Measurements from ENCODE around the gene PAX6. TPM values are rescaled to one million over a fixed set of nuclear protein-coding genes. Genes with fewer than 3 reads are reported as not detected.

The PAX6 gene
- total RNA-seq, 3 donors from 2014 or later: 0.88 TPM; not detected in 2

DNA sequence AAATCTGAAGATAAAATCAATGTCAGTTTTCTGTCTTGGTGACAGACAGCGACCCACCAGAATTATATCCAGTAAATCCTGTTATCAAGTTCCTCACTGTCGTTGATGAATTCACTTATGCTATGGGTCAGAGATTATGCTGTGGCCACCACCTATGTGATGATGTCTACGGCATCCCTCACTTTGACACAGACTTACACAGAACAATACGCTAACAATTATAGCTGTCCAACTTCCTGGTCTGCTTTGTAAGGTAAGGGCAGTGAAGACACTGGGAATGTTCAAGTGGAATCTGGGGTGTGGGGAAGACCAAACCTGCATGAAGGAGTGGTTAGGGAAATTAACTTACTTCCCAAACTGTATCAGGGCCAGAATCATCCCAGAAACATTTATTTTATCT, 19.3 kb upstream of the PAX6 start:
- TF ChIP-seq POLR2AphosphoS5 (IDR thresholded peaks at IDR 0.05): no peak
- TF ChIP-seq, protein P1, sequence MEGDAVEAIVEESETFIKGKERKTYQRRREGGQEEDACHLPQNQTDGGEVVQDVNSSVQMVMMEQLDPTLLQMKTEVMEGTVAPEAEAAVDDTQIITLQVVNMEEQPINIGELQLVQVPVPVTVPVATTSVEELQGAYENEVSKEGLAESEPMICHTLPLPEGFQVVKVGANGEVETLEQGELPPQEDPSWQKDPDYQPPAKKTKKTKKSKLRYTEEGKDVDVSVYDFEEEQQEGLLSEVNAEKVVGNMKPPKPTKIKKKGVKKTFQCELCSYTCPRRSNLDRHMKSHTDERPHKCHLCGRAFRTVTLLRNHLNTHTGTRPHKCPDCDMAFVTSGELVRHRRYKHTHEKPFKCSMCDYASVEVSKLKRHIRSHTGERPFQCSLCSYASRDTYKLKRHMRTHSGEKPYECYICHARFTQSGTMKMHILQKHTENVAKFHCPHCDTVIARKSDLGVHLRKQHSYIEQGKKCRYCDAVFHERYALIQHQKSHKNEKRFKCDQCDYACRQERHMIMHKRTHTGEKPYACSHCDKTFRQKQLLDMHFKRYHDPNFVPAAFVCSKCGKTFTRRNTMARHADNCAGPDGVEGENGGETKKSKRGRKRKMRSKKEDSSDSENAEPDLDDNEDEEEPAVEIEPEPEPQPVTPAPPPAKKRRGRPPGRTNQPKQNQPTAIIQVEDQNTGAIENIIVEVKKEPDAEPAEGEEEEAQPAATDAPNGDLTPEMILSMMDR (IDR thresholded peaks at IDR 0.05): no peak
- no peak for TF ChIP-seq POLR2A (IDR thresholded peaks at IDR 0.05)
- no peaks in the 10 kb centered on the region for H3K4me1 ChIP-seq
- H3K9me3 ChIP-seq: no peaks in the 10 kb centered on the region
- no peaks in the 10 kb centered on the region for H3K36me3 ChIP-seq
- intact Hi-C loops (cut with DNase I; ENCODE audit: low total_unique reads): loop anchor here (10.0 kb wide), 1 partner anchor 1734 kb away; no protein-coding TSS in a partner anchor
- DNase-seq (ENCODE audit: low spot score in 2 of 2): no peak
- no peak overlapping the region for H3K4me3 ChIP-seq
- H3K27me3 ChIP-seq: peaks cover 9 to 80% of the 10 kb centered on the region in 2 donors
- no peak overlapping the region for H3K27ac ChIP-seq

DNA sequence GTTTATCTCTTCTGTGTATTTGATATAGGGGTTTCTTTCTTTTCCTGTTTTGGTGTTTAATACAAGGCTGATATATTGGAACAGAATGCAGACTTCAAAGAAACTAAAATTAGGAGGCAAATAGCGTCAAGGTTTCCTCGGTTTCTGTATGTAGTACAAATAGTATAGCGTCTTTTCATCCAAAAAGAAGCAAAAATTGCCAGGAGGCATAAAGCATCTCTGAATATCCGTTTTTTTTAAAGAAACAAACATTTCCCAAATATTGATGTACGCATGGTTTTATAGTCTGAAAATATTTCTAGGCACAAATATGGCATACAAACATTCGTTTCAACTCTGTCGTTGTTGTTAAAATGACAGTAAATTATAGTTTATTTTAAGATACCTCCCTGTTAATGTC, 17.1 kb upstream of the PAX6 start:
- intact Hi-C loops (cut with DNase I; ENCODE audit: low total_unique reads): no loop called here
- TF ChIP-seq, protein P1 (IDR thresholded peaks at IDR 0.05): no peak
- TF ChIP-seq POLR2AphosphoS5 (IDR thresholded peaks at IDR 0.05): no peak
- no peak for TF ChIP-seq POLR2A (IDR thresholded peaks at IDR 0.05)

DNA sequence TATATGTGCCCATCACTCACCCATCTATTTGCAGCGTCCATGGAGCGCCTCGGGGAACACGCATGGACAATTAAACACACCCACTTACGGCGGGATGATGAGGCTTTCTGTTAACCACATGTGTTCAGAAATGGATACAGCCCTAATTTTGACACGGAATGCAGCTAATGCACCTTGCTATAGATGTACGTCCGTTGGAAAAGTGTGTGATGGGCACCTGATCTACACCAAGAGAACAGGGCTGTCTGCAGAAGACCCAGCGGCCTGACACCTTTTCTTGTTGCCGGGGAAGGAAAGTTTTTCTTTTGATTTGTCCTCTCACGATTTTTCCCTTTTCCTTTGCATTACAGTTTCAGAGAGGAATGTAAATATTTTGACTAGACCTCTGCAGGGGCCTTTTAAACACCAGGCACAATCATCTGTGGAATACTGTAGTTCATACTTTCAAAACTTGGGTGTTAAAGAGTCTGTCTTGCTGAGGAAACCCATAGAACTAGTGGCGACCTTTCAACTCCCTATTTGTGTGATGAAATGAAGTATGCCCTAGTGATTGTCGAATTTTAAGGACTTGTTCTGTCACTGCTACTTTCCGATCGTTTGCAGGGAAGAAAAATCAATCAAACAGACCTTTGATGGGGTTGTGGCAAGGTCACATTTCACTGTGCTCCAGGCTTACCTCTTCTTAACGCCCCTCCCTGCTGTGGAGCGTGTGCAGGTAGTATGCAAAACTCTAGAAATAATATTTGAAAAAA, 16.5 kb upstream of the PAX6 start:
- Histone ChIP-seq H3K9me3 (no peaks in the 10 kb centered on the region), H3K27ac (no peak overlapping the region), H3K36me3 (no peaks in the 10 kb centered on the region), H3K4me3 (peak overlapping the region in 1 of 3 donors; percentile 32), H3K27me3 (peaks cover 9 to 91% of the 10 kb centered on the region in 2 donors), H3K4me1 (no peaks in the 10 kb centered on the region)
- intact Hi-C loops (cut with DNase I; ENCODE audit: low total_unique reads): no loop called here
- no peak for DNase-seq (ENCODE audit: low spot score in 2 of 2)
- TF ChIP-seq, protein P1 (IDR thresholded peaks at IDR 0.05): no peak
- TF ChIP-seq POLR2AphosphoS5 (IDR thresholded peaks at IDR 0.05) (no peak), POLR2A (IDR thresholded peaks at IDR 0.05) (no peak)

More for the DNA sequence above, 17.1 kb upstream of the PAX6 start:
- Histone ChIP-seq H3K9me3 (no peaks in the 10 kb centered on the region), H3K27me3 (peaks cover 9 to 85% of the 10 kb centered on the region in 2 donors), H3K4me3 (no peak overlapping the region), H3K4me1 (no peaks in the 10 kb centered on the region), H3K27ac (no peak overlapping the region), H3K36me3 (no peaks in the 10 kb centered on the region)
- no peak for DNase-seq (ENCODE audit: low spot score in 2 of 2)

DNA sequence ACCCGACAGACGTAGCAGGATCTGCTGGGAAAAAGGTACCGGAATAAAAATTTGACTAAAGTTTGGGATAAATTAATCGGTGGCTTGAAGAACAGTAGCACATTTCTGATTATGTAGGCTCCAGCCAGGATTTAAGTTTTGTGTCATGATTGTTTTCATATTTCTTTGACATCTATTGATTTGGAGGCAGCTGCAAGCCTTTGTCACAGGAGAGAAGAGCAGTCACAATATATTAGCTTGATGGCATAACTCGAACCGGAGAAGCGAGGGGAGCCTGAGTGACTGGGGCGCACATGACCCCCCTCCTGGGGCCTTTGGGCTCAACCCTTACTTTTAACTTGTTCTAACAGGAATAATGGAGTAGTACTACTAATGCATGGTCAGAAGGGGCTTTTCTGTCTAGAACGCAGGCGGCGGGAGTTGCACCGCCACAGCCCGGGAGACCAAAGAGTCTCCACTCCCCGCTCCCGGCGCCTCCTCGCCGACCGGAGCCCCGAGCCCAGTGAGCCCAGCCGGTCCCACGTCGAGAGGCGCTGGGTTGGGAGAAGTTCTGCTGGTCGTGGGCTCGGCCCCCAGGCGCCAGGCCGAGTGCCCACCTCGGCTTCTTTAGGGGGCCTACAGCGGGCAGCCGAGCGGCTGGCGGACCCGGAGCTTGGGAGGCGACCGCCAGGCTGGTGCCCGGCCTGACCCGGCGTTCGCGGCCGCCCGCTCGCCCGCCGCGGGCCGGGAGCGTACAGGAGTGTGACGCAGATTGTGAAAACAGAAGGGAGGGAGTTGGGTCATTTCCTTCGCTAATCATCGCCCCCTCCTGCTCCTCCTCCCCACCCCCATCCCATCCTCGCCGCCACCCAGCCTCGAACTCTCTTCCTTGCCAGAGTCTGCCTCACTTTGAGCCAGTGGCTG, 15.7 kb upstream of the PAX6 start:
- intact Hi-C loops (cut with DNase I; ENCODE audit: low total_unique reads): no loop called here
- TF ChIP-seq POLR2A (IDR thresholded peaks at IDR 0.05): no peak
- TF ChIP-seq, protein P1 (IDR thresholded peaks at IDR 0.05): no peak
- TF ChIP-seq POLR2AphosphoS5 (IDR thresholded peaks at IDR 0.05): no peak
- Histone ChIP-seq H3K27me3 (peaks cover 9 to 94% of the 10 kb centered on the region in 2 donors), H3K4me1 (no peaks in the 10 kb centered on the region), H3K27ac (no peak overlapping the region), H3K36me3 (no peaks in the 10 kb centered on the region), H3K4me3 (peak overlapping the region in 1 of 3 donors; percentile 32), H3K9me3 (no peaks in the 10 kb centered on the region)
- DNase-seq (ENCODE audit: low spot score in 2 of 2): no peak

Measured in breast epithelium (tissue), 4 donors.